Activated CD8-positive, alpha-beta memory T cell treated with anti-CD3 and anti-CD28 coated beads, Interleukin-2, amount 50 U/mL, for 1 hour (primary cell): ENCODE data around the gene TAF13.
"Not testable (repeated sequence)": the region's sequence is repeated elsewhere in the genome, so short reads cannot be mapped to it uniquely, and the experiment has no call there.

ENCODE experiments used
- DNase-seq: peaks from one replicate; pipeline ENCODE4 v3.0.0-alpha.2; 2020; ENCODE audit errors: extremely low read depth

The TAF13 gene

GRCh38 chr1:109046671-109047070, 29.1 kb downstream of the TAF13 start:
- DNase-seq = no peak

GRCh38 chr1:109045595-109045994, 30.2 kb downstream of the TAF13 start:
- DNase-seq = no peak

DNA sequence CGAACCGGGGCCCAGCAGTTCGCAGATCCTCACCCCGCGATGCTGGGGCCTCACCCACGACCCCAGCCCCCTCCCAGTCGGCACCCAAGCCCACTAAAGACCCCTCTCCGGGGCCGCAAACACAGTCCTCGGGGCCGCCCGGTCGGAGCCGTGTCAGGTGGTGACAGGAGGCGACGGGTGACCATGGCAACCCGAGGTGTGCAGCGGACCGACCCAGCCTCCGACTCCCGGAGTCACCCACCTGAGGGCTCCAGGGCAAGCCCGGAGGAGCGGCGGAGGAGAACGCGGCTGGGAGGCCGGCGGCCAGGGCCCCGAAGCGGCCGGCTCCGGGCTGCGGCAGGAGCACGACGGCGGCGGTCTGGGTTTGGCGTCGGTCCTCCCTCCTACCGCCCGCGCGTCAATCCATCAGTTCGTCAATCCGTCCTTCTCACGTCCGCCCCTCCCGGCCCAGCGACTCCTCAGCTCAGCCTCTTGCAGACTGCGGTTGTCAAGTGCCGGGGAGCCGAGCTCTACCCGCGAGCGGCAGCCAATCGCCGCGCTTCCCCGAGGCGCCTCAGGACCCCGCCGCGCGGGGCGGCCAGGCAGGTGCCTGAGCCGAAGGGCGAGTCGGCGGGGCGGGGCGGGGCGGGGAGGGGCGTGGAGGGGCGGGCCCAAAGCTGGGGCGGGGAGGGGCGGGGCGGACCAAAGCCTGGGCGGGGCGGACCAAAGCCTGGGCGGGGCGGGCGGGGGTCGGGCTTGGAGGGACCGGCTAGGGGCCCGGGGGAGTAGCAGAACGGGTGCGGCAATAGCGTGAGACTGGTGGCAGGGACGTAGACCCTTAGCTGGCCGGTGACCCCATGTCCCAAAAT, 34.0 kb downstream of the TAF13 start, which contains the start of gene WDR47:
Gene WDR47 (minus strand): TSS at position 482 of the 848 bp plus-strand sequence. CDS start 18,590 bp downstream, outside the sequence.
- peak; percentile 90 for DNase-seq

- DNase-seq = no peak
Observed at GRCh38 chr1:109040989-109041620, 34.7 kb downstream of the TAF13 start.

DNA sequence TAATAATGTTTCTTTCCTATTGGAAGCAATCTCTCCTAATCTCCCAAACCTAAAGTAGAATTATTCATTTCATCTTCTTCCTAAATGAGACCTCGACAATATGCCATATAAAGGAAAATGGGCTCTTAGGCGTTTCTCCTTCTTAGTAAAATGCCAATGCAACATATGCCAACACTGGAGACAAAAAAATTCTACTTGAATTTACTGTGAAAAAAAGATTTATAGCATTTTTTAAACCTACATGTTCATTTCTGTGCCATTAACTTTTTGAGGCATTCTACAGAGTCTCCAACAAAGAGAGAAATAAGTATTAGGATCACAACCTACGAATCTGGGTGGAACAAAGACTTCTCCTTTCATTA, 35.2 kb downstream of the TAF13 start:
- DNase-seq = no peak

DNA sequence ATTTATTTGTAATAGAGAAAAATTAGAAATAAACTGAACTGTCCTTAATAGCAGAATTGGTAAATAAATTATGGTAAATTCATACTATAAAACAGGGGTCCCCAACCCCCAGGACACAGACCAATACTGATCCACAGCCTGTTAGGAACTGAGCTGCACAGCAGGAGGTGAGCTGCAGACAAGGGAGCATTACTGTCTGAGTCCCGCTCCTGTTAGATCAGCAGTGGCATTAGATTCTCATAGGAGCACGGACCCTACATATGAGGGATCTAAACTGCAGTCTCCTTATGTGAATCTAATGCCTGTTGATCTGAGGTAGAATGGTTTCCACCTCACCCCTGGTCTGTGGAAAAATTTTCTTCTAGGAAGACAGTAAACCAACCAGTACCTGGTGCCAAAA, 41.4 kb downstream of the TAF13 start:
- DNase-seq = no peak

GRCh38 chr1:109029493-109029892, 46.3 kb downstream of the TAF13 start:
- not testable (repeated sequence) for DNase-seq

GRCh38 chr1:109027841-109028240, 48.0 kb downstream of the TAF13 start:
- no peak for DNase-seq

- DNase-seq = no peak
Observed at GRCh38 chr1:109025694-109026093, 50.1 kb downstream of the TAF13 start.

DNA sequence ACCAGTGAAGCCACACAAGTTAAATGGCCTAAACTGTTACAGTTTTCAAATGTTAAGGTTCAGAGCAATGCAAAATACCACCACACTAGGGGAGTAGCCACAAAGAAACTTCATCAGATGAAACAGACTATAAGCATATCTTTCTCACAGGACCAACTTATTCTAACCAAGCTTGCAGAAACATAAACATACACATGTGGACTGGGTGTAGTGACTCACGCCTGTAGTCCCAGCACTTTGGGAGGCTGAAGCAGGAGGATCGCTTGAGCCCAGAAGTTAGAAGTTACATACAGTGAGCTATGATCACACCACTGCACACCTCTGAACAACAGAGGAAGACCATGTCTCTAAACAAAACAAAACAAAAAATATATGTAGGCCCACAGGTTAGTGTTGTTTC, 51.2 kb downstream of the TAF13 start:
- no peak for DNase-seq

DNA sequence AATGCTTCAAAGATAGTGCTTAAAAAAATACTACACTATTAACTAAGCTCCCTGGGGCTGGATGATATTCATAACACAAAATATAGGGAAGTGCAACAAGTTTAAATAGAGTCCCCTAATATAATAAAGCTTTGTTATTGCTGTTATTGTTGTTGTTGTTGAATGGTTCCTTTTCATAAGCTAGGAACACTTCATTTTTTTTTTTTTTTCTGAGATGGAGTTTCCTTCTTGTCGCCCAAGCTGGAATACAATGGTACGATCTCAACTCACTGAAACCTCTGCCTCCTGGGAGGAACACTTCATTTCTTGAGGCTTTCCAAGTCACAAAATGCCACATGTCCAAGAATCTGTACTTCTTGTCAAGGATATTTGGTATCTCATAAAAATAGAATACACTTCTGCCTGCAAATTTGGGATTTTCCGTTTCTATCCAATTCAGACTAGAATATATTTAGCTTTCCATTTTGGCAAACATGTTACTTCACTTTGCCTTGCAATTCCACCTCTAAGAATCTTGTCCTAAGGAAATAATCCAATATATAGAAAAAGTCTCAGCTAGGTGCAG, 55.0 kb downstream of the TAF13 start:
- no peak for DNase-seq

GRCh38 chr1:109017719-109018118, 58.1 kb downstream of the TAF13 start:
- DNase-seq = not testable (repeated sequence)

- no peak for DNase-seq
Observed at GRCh38 chr1:109017134-109017533, 58.7 kb downstream of the TAF13 start.
